Measurements from ENCODE around the gene PPY. TPM values are rescaled to one million over a fixed set of nuclear protein-coding genes. Genes with fewer than 3 reads are reported as not detected.
A peak's percentile ranks its signal among the peaks of the same experiment; 100 is the strongest.

The PPY gene
- total and polyA plus RNA-seq, 2 experiments from 2014 or later = not detected

- H3K4me1 ChIP-seq (ENCODE audit: insufficient read depth) = peaks cover 24% of the 10 kb centered on the region
- TF ChIP-seq CTCF (IDR thresholded peaks at IDR 0.05; ENCODE audit: poor library complexity) (no peak), EZH2 (IDR thresholded peaks at IDR 0.05; ENCODE audit: borderline replicate concordance) (no peak), EZH2phosphoT487 (IDR thresholded peaks at IDR 0.05; ENCODE audit: low read depth, severe bottlenecking, unreplicated experiment) (no peak)
- no peak overlapping the region for H3K27ac ChIP-seq
- H3K4me3 ChIP-seq = no peak overlapping the region
- WGBS (ENCODE audit: low lambda C conversion rate, missing lambda C conversion rate) = 45% methylated on average over 2 of the region's 2 CpGs
- H3K9me2 ChIP-seq (replicated peaks; ENCODE audit: insufficient read depth) = no peaks in the 10 kb centered on the region
- no peak overlapping the region for H2AFZ ChIP-seq
- H3K79me2 ChIP-seq = no peaks in the 10 kb centered on the region
- H3K4me2 ChIP-seq = peak overlapping the region; percentile 44
- H3K27me3 ChIP-seq = peaks cover 3% of the 10 kb centered on the region
- no peaks in the 10 kb centered on the region for H3K9me3 ChIP-seq (ENCODE audit: low read depth)
- peak; percentile 33 for DNase-seq (ENCODE audit: low spot score)
- no peaks in the 10 kb centered on the region for H3K36me3 ChIP-seq (replicated peaks; ENCODE audit: insufficient read depth, low read depth)
- H4K20me1 ChIP-seq (ENCODE audit: insufficient read depth, poor library complexity, severe bottlenecking) = no peaks in the 10 kb centered on the region
These were observed 17.7 kb downstream of the PPY start for GRCh38 chr17:43924558-43924957.

- no peak overlapping the region for H2AFZ ChIP-seq
- 80% methylated on average over 10 of the region's 10 CpGs for WGBS (ENCODE audit: low lambda C conversion rate, missing lambda C conversion rate)
- H3K36me3 ChIP-seq (replicated peaks; ENCODE audit: insufficient read depth, low read depth) = no peaks in the 10 kb centered on the region
- H3K9me2 ChIP-seq (replicated peaks; ENCODE audit: insufficient read depth) = no peaks in the 10 kb centered on the region
- no peaks in the 10 kb centered on the region for H4K20me1 ChIP-seq (ENCODE audit: insufficient read depth, poor library complexity, severe bottlenecking)
- H3K9me3 ChIP-seq (ENCODE audit: low read depth) = no peaks in the 10 kb centered on the region
- peaks cover 12% of the 10 kb centered on the region for H3K27me3 ChIP-seq
- no peak for TF ChIP-seq CTCF (IDR thresholded peaks at IDR 0.05; ENCODE audit: poor library complexity)
- no peak for TF ChIP-seq EZH2phosphoT487 (IDR thresholded peaks at IDR 0.05; ENCODE audit: low read depth, severe bottlenecking, unreplicated experiment)
- TF ChIP-seq EZH2 (IDR thresholded peaks at IDR 0.05; ENCODE audit: borderline replicate concordance) = no peak
- DNase-seq (ENCODE audit: low spot score) = no peak
- no peak overlapping the region for H3K27ac ChIP-seq
- H3K4me3 ChIP-seq = no peak overlapping the region
- H3K79me2 ChIP-seq = no peaks in the 10 kb centered on the region
- H3K4me2 ChIP-seq = no peak overlapping the region
- peaks cover 6% of the 10 kb centered on the region for H3K4me1 ChIP-seq (ENCODE audit: insufficient read depth)
These were observed 21.7 kb downstream of the PPY start for GRCh38 chr17:43920500-43921095.

GRCh38 chr17:43918026-43918389 lies 24.3 kb downstream of the PPY start:
- no peaks in the 10 kb centered on the region for H3K36me3 ChIP-seq (replicated peaks; ENCODE audit: insufficient read depth, low read depth)

More at GRCh38 chr17:43918026-43918389, 24.3 kb downstream of the PPY start:
- WGBS (ENCODE audit: low lambda C conversion rate, missing lambda C conversion rate) = 80% methylated on average over 13 of the region's 13 CpGs
- Histone ChIP-seq H3K79me2 (no peaks in the 10 kb centered on the region), H3K27ac (no peak overlapping the region), H3K4me2 (peak overlapping the region; percentile 41), H3K27me3 (peaks cover 15% of the 10 kb centered on the region), H3K4me1 (ENCODE audit: insufficient read depth) (no peaks in the 10 kb centered on the region), H3K4me3 (no peak overlapping the region), H3K9me2 (replicated peaks; ENCODE audit: insufficient read depth) (no peaks in the 10 kb centered on the region), H3K9me3 (ENCODE audit: low read depth) (no peaks in the 10 kb centered on the region), H2AFZ (no peak overlapping the region), H4K20me1 (ENCODE audit: insufficient read depth, poor library complexity, severe bottlenecking) (no peaks in the 10 kb centered on the region)
- no peak for TF ChIP-seq CTCF (IDR thresholded peaks at IDR 0.05; ENCODE audit: poor library complexity)
- TF ChIP-seq EZH2 (IDR thresholded peaks at IDR 0.05; ENCODE audit: borderline replicate concordance) = no peak
- no peak for TF ChIP-seq EZH2phosphoT487 (IDR thresholded peaks at IDR 0.05; ENCODE audit: low read depth, severe bottlenecking, unreplicated experiment)
- no peak for DNase-seq (ENCODE audit: low spot score)
